Activated CD4-positive, alpha-beta T cell treated with anti-CD3 and anti-CD28 coated beads, Interleukin-2, amount 50 U/mL, for 16 hours (primary cell): ENCODE results near the gene CHD5.

Source experiments
- DNase-seq: peaks from one replicate; pipeline ENCODE4 v3.0.0-alpha.2; 2020

CHD5 gene

GRCh38 chr1:6200188-6200809 is 20.2 kb upstream of the CHD5 start:
- DNase-seq = no peak

DNA sequence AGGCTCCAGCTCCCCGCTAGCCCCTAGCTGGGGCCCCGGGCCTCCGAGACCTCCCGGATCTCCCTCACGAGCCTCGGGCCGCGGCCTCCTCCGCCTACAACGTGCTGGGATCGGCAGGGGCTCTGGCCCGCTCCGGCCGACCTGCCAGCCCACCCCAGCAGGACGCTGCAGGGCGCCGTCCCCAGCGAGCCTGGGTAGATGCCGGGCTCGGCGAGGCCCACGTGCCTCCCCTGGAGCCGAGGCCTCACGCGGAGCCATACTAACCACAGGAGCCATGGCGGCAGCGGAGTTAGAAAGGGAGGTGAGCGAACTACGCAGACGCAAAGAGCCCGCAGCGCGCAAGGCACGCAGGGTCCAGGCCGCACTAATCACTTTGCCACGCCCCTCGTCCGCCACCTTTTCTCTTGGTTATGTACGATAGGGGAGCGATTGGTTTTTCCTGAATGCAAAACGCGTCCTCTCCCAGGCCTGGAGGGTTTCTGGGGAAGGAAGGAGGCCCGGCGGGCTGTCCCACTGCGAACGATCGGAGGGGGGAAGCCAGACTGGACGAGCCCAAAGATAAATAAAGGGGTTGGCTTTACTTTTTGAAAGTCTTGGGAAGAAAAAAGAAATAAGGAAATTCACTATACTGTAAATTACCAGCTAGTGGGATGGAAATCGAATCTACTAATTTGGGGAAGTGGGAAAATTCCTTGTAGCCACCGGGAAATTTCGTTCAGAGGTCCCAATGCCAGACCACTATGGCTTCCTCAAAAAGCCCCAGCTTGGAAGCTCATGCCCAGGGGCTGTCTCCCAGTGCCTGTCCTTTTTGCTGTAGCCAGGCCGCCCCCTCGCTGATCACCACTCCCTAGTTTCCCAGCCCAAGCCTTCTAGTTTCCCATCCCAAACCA is 19.4 kb upstream of the CHD5 start, which contains the start of gene RPL22:
RPL22 (minus strand) TSS at position 298 of the 890 bp plus-strand sequence; CDS start at position 276, 22 bp downstream.
- DNase-seq = peak; percentile 99

DNA sequence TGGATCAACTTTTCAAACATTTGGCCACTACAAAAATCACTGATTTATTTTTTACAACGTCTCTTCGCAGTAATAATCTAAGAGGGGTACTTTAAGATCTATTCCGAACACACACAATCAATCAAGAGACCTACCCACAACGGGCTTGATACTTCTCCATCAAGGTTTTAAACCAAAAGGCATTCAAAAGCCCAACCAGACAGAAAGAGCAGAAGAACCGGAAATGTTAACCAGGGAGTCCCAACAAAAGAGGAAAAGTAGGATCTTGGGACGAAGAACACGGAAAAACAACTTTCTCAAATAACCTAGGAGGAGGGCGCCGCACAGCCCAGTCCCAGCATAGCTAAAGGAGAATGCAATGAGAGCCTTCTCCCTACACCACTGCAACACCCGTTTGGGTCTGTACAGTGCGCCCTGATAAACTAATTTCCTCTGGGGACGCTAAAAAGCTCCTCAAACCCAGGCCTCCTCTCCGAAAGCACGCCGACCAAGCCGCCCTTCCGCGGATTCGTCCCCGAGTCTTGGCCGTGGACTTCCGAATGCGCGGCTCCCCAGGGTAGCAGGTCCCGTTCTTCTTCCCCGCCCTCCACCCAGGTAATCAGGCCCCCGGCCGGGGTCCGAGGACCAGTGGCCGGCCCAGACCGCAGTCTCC is 18.7 kb upstream of the CHD5 start:
- no peak for DNase-seq

GRCh38 chr1:6197746-6198427 is 17.8 kb upstream of the CHD5 start:
- no peak for DNase-seq

- DNase-seq = no peak
Measured at GRCh38 chr1:6191968-6192367, 11.8 kb upstream of the CHD5 start.

DNA sequence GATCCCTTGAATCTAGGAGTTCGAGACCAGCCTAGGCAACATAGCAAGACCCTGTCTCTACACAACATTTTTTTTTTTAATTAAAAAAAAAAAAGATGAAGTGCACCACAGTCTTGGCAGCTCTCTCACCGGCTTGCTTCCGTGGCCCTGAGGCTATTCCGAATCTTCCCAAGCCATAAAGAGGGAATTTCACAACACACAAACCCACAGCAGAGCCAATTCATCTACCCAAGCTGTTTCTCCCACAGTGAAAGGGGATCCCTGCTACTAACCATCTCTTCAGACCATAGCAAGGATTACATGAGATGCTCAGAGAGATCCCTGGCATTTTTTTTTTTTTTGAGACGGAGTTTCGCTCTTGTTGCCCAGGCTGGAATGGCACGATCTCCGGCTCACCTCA is 8.3 kb upstream of the CHD5 start:
- no peak for DNase-seq

GRCh38 chr1:6185635-6186382 is 5.7 kb upstream of the CHD5 start:
- DNase-seq = peak; percentile 48

DNA sequence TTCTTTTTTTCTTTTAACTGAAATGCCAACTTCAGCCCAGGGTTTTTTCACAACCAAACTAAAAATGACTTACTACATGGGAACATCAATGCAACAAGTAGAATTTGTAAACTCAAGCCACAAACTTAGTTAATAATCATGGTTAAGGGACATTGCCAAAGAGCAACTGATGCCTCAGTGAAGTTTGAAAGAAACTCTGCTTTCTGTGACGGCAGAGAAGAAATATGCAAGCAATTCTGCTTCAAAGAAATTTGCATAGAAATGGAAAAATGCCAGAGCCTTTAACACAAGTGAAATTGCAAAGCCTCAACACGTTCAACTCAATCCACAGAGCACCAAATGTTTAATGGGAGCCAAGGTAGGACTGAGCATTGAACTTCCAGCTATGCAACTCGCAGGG is 5.0 kb upstream of the CHD5 start:
- no peak for DNase-seq

DNA sequence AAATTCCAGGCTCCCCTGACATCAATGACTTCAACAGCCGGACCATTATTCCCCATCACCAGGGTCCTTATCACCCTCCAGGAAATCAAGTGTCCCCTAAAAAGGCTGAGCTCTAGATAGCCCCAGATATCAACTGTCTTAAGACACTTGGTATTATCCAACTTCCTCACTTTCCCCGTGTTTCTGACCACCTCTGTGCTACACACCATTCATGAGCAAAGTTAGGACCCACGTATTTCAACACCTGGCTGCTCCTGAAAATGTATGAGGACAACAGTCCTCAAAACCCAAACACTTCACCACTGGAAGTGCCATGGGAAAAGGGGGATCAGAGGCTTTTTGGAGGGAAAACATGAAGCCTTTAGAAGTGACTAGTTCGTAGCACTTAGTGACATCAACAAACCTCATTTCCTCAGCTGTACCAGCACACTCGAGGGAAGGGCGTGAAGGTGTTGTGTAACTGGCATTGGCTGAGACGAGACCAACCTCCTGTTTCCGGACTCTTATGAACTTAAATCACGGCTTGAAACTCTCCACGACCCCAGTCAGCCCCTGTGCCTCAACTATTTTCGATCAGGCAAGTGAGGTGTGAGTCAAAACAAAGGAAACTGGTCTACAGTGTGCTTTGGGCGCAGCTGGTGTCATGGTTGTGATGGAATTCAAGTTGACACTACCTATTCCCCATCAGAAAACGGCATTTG is 4.1 kb upstream of the CHD5 start:
- DNase-seq = no peak

GRCh38 chr1:6183520-6183989 is 3.4 kb upstream of the CHD5 start:
- no peak for DNase-seq

DNA sequence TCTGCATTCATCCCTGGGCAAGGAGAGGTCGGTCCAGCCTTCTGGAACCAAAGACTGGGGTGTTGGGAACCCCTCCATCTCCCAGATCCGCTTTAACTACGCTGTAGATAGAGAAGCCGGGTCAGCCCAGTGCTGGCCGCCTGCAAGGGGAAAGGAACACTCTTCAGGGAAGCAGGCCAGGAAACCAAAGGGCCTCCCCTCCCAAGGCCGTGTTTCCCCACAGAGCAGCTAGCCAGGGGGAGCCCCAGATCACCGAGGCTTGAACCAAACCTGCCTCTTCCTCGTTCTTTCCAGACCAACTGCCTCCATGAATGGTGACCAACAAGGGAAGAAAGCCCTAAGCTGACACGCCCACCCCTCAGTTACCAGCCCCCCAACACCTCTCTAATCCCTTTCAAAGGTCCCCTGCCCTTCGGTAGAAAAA is 1.2 kb upstream of the CHD5 start:
- no peak for DNase-seq

DNA sequence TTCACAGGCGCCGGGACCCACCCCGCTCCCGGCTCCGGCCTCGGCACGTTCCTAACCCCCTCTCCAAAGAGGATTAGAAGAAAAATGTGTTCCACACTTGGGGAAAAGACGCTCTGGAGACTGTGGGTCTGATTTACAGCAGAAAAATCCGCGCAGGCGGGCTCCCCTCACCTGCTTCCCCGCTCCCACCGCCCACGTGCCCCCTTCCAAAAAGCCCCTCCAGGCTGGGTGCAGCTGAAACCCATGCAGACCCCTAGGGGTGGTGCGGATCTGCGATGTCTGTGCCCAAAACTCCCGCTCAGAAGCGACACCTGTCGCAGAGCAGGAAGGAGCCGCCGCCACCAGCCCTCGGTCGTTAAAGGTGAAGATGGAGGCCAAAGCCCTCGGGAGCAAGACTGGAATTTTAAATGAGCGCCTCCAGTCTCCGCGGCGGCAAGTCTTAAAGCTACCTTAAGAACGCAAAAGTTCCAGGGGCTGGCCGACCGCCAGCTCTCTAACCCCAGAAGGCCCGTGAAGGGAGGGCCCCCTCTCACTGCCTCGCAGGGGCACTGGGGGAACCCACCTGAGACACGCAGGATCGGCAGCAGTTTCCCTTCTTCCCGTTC is 688 bp upstream of the CHD5 start:
- no peak for DNase-seq

- no peak for DNase-seq
Measured at GRCh38 chr1:6179564-6180175, 451 bp downstream of the CHD5 start.

GRCh38 chr1:6178751-6179563 is 1.2 kb downstream of the CHD5 start:
- no peak for DNase-seq

- no peak for DNase-seq
Measured at GRCh38 chr1:6177681-6178380, 2.3 kb downstream of the CHD5 start.

DNA sequence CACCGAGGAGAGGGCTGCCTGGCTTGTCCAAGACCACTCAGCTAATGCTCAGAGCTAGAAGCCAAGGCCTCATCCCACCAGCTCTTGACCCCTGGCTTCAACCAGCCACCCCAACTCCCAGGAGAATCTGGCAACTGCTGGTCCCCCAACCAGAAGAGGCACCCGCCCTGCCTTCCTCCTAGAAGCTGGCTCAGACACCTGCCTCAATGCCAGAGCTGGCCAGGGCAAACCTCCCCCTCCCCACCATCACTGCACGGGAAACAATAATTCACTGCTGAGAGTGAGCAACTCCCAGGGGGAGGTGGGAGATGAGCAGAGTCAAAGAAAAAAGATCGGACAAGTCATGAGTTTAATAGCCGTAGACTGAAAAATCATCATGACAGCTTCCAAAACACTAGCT is 3.3 kb downstream of the CHD5 start:
- DNase-seq = no peak

- DNase-seq = no peak
Measured at GRCh38 chr1:6175411-6175828, 4.7 kb downstream of the CHD5 start.

DNA sequence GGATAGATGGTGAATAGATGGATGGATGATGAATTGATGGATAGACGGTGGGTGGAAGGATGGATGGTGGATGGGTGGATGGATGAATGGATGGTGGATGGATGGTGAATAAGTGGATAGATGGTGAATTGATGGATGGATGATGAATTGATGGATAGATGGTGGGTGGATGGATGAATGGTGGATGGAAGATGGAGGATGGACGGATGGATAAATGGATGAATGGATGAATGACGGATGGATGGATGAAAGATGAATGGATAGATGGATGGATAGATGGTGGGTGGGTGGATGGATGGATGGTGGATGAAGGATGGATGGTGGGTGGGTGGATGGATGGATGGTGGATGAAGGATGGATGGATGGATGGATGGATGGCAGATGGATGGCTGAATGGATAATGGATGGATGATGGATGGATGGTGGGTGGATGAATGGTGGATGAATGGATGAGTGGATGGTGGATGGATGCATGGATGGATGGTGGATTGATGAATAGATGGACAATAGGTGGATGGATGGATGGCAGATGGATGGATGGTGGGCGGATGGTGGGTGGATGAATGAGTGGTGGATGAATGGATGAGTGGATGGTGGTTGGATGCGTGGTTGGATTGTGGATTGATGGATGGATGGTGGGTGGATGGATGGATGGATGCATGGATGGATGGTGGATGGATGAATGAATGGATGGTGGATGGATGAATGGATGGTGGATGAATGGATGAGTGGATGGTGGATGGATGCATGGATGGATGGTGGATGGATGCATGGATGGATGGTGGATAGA is 5.3 kb downstream of the CHD5 start:
- no peak for DNase-seq
